ENCODE data around the gene CFAP410.
"Not testable (repeated sequence)": the region's sequence is repeated elsewhere in the genome, so short reads cannot be mapped to it uniquely, and the experiment has no call there.

The CFAP410 gene

GRCh38 chr21:44285138-44285992 is 53.8 kb downstream of the CFAP410 start, which contains the start of gene AIRE:
Gene AIRE, plus strand, starts transcription at chr21:44285876. Its CDS starts 131 bp downstream, at chr21:44286007.
- 29 to 30% methylated on average over 56 of the region's 56 CpGs for WGBS, 2 experiments
- peaks cover 34% of the 10 kb centered on the region for H3K4me1 ChIP-seq (ENCODE audit: control insufficient read depth, insufficient read depth, low read length)
- H3K27me3 ChIP-seq (ENCODE audit: control insufficient read depth, insufficient read depth, low read length, poor library complexity, severe bottlenecking) = peaks cover 33% of the 10 kb centered on the region
- no peaks in the 10 kb centered on the region for H3K36me3 ChIP-seq (ENCODE audit: control insufficient read depth, insufficient read depth, low read length)
- H3K9me3 ChIP-seq (ENCODE audit: control insufficient read depth, low read length) = no peaks in the 10 kb centered on the region
- H3K27ac ChIP-seq (ENCODE audit: insufficient read depth, low read depth, low read length, poor library complexity, severe bottlenecking) = no peak within 1 kb of the TSS
- H3K4me3 ChIP-seq (ENCODE audit: insufficient read depth, low read depth, low read length) = no peak within 1 kb of the TSS

GRCh38 chr21:44283948-44284347 is 55.2 kb downstream of the CFAP410 start:
- Histone ChIP-seq H3K27ac (ENCODE audit: insufficient read depth, low read depth, low read length, poor library complexity, severe bottlenecking) (no peak overlapping the region), H3K4me3 (ENCODE audit: insufficient read depth, low read depth, low read length) (no peak overlapping the region), H3K4me1 (ENCODE audit: control insufficient read depth, insufficient read depth, low read length) (peaks cover 34% of the 10 kb centered on the region), H3K9me3 (ENCODE audit: control insufficient read depth, low read length) (no peaks in the 10 kb centered on the region), H3K36me3 (ENCODE audit: control insufficient read depth, insufficient read depth, low read length) (no peaks in the 10 kb centered on the region), H3K27me3 (ENCODE audit: control insufficient read depth, insufficient read depth, low read length, poor library complexity, severe bottlenecking) (peaks cover 33% of the 10 kb centered on the region)
- WGBS, 2 experiments = 79 to 80% methylated on average over 11 of the region's 11 CpGs

- WGBS, 2 experiments = 21 to 31% methylated on average over 10 of the region's 11 CpGs
- H3K27me3 ChIP-seq (ENCODE audit: control insufficient read depth, insufficient read depth, low read length, poor library complexity, severe bottlenecking) = peaks cover 33% of the 10 kb centered on the region
Measured at GRCh38 chr21:44283211-44283785, 55.9 kb downstream of the CFAP410 start.

GRCh38 chr21:44282370-44282769 is 56.8 kb downstream of the CFAP410 start:
- Histone ChIP-seq H3K27me3 (ENCODE audit: control insufficient read depth, insufficient read depth, low read length, poor library complexity, severe bottlenecking) (peaks cover 33% of the 10 kb centered on the region), H3K4me1 (ENCODE audit: control insufficient read depth, insufficient read depth, low read length) (peaks cover 30% of the 10 kb centered on the region), H3K36me3 (ENCODE audit: control insufficient read depth, insufficient read depth, low read length) (no peaks in the 10 kb centered on the region), H3K4me3 (ENCODE audit: insufficient read depth, low read depth, low read length) (no peak overlapping the region), H3K27ac (ENCODE audit: insufficient read depth, low read depth, low read length, poor library complexity, severe bottlenecking) (no peak overlapping the region), H3K9me3 (ENCODE audit: control insufficient read depth, low read length) (no peaks in the 10 kb centered on the region)
- 91 to 95% methylated on average over 9 of the region's 9 CpGs for WGBS, 2 experiments

More at GRCh38 chr21:44283211-44283785, 55.9 kb downstream of the CFAP410 start:
- H3K9me3 ChIP-seq (ENCODE audit: control insufficient read depth, low read length); H3K27ac ChIP-seq (ENCODE audit: insufficient read depth, low read depth, low read length, poor library complexity, severe bottlenecking); H3K4me3 ChIP-seq (ENCODE audit: insufficient read depth, low read depth, low read length); H3K36me3 ChIP-seq (ENCODE audit: control insufficient read depth, insufficient read depth, low read length): not testable (repeated sequence)
- H3K4me1 ChIP-seq (ENCODE audit: control insufficient read depth, insufficient read depth, low read length) = peaks cover 34% of the 10 kb centered on the region

- no peaks in the 10 kb centered on the region for H3K9me3 ChIP-seq (ENCODE audit: control insufficient read depth, low read length)
- H3K4me1 ChIP-seq (ENCODE audit: control insufficient read depth, insufficient read depth, low read length) = peaks cover 25% of the 10 kb centered on the region
- H3K27me3 ChIP-seq (ENCODE audit: control insufficient read depth, insufficient read depth, low read length, poor library complexity, severe bottlenecking) = peaks cover 32% of the 10 kb centered on the region
- H3K36me3 ChIP-seq (ENCODE audit: control insufficient read depth, insufficient read depth, low read length) = no peaks in the 10 kb centered on the region
- H3K27ac ChIP-seq (ENCODE audit: insufficient read depth, low read depth, low read length, poor library complexity, severe bottlenecking) = no peak overlapping the region
- WGBS, 2 experiments = 95 to 96% methylated on average over 9 of the region's 9 CpGs
- no peak overlapping the region for H3K4me3 ChIP-seq (ENCODE audit: insufficient read depth, low read depth, low read length)
Measured at GRCh38 chr21:44281801-44282200, 57.4 kb downstream of the CFAP410 start.

- Histone ChIP-seq H3K4me3 (ENCODE audit: insufficient read depth, low read depth, low read length) (no peak overlapping the region), H3K9me3 (ENCODE audit: control insufficient read depth, low read length) (no peaks in the 10 kb centered on the region), H3K4me1 (ENCODE audit: control insufficient read depth, insufficient read depth, low read length) (peaks cover 15% of the 10 kb centered on the region), H3K27ac (ENCODE audit: insufficient read depth, low read depth, low read length, poor library complexity, severe bottlenecking) (no peak overlapping the region), H3K36me3 (ENCODE audit: control insufficient read depth, insufficient read depth, low read length) (no peaks in the 10 kb centered on the region), H3K27me3 (ENCODE audit: control insufficient read depth, insufficient read depth, low read length, poor library complexity, severe bottlenecking) (peaks cover 10% of the 10 kb centered on the region)
- 92 to 94% methylated on average over 19 of the region's 19 CpGs for WGBS, 2 experiments
Measured at GRCh38 chr21:44279354-44280260, 59.6 kb downstream of the CFAP410 start.

All from ectodermal cell (in vitro differentiated cells).